Islet of Langerhans (tissue), 1 donor: ENCODE data around the gene AP5B1.
"Not testable (repeated sequence)": the region's sequence is repeated elsewhere in the genome, so short reads cannot be mapped to it uniquely, and the experiment has no call there.

Source experiments
- FAIRE-seq: peaks from one replicate; lab custom pipeline; 2011; peaks lifted over from hg19 to GRCh38; lab: Jason Lieb, UNC

The AP5B1 gene

GRCh38 chr11:65786008-65786785, 5.4 kb upstream of the AP5B1 start:
- FAIRE-seq = no peak

- no peak for FAIRE-seq
These were observed 4.7 kb upstream of the AP5B1 start for GRCh38 chr11:65785319-65786007.

GRCh38 chr11:65782816-65783228, 2.0 kb upstream of the AP5B1 start:
- FAIRE-seq = no peak

- no peak for FAIRE-seq
These were observed 1.4 kb upstream of the AP5B1 start for GRCh38 chr11:65781962-65782815.

- no peak for FAIRE-seq
These were observed 581 bp upstream of the AP5B1 start for GRCh38 chr11:65781152-65781961.

- no peak for FAIRE-seq
These were observed 632 bp downstream of the AP5B1 start for GRCh38 chr11:65779919-65780769.

GRCh38 chr11:65779669-65779918, 1.2 kb downstream of the AP5B1 start:
- no peak for FAIRE-seq

GRCh38 chr11:65778901-65779668, 1.7 kb downstream of the AP5B1 start:
- no peak for FAIRE-seq

- no peak for FAIRE-seq
These were observed 2.3 kb downstream of the AP5B1 start for GRCh38 chr11:65778431-65778900.

GRCh38 chr11:65777821-65778361, 2.9 kb downstream of the AP5B1 start:
- FAIRE-seq = no peak

- FAIRE-seq = no peak
These were observed 3.5 kb downstream of the AP5B1 start for GRCh38 chr11:65777241-65777640.

- no peak for FAIRE-seq
These were observed 4.0 kb downstream of the AP5B1 start for GRCh38 chr11:65776710-65777141.

GRCh38 chr11:65776196-65776595, 4.6 kb downstream of the AP5B1 start:
- FAIRE-seq = no peak

GRCh38 chr11:65774525-65775306, 6.1 kb downstream of the AP5B1 start:
- no peak for FAIRE-seq

GRCh38 chr11:65773784-65774411, 6.9 kb downstream of the AP5B1 start:
- no peak for FAIRE-seq

GRCh38 chr11:65771589-65772112, 9.1 kb downstream of the AP5B1 start:
- FAIRE-seq = no peak

GRCh38 chr11:65770951-65771567, 9.7 kb downstream of the AP5B1 start:
- FAIRE-seq = no peak

GRCh38 chr11:65767806-65768205, 13.0 kb downstream of the AP5B1 start:
- not testable (repeated sequence) for FAIRE-seq
